GM21825 (cell line): ENCODE data around the gene MUC5AC.
"Not testable (repeated sequence)": the region's sequence is repeated elsewhere in the genome, so short reads cannot be mapped to it uniquely, and the experiment has no call there.

ENCODE experiments used
- ATAC-seq: cut with Tn5 transposase; IDR thresholded peaks from one replicate; pipeline ENCODE4 v1.9.1; 2021; ENCODE audit warnings: mild to moderate bottlenecking, moderate library complexity; ENCODE audit not compliant: unreplicated experiment

The MUC5AC gene

GRCh38 chr11:1157645-1158591 is at the start of gene MUC5AC:
MUC5AC (plus strand) TSS chr11:1157953; CDS start chr11:1158000, 47 bp downstream.
- ATAC-seq = no peak

- ATAC-seq = no peak
Observed at GRCh38 chr11:1108246-1108900, 49.4 kb upstream of the MUC5AC start.

- no peak for ATAC-seq
Observed at GRCh38 chr11:1109101-1109917, 48.4 kb upstream of the MUC5AC start.

GRCh38 chr11:1109918-1110705 is 47.6 kb upstream of the MUC5AC start:
- ATAC-seq = no peak

- no peak for ATAC-seq
Observed at GRCh38 chr11:1111545-1112212, 46.1 kb upstream of the MUC5AC start.

- ATAC-seq = no peak
Observed at GRCh38 chr11:1112351-1113191, 45.2 kb upstream of the MUC5AC start.

DNA sequence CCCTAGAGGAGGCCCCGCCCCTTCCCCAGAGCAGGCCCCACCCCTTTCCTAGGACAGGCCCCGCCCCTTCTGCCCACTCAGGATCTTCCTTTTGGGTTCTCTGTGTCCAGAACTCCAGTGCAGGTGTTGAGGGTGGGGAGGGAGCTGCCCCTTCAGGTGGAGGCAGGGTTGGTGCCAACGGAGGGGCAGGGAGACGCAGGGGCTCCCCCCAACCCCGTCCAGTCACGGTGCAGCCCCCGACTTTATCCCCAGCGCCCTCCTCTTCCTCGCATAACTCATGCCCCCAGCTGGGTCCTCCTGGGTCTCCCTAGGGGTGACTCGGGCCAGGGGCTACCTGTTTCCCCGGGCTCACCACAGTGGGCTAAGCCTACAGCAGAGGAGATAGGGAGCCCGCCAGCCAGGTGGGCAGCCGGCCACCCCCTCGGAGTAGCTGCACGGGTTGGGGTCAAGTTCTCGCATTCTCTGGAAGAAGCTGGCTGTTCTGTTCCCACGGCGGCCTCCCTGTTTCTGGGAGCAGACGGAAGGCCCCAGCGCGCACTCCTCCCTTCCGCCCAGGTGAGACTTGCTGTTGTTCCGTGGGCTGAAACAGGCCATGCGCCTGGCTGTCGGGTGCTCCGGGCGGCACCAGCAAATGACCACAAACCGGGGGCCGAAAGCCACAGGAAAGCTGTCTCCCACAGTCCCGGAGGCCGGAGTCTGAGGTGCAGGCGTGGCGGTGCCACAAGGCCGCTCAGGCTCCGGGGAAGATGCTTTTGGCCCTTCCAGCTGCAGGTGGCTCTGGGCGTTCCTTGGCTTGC is 44.1 kb upstream of the MUC5AC start:
- ATAC-seq = no peak

- ATAC-seq = not testable (repeated sequence)
Observed at GRCh38 chr11:1115292-1115691, 42.5 kb upstream of the MUC5AC start.

DNA sequence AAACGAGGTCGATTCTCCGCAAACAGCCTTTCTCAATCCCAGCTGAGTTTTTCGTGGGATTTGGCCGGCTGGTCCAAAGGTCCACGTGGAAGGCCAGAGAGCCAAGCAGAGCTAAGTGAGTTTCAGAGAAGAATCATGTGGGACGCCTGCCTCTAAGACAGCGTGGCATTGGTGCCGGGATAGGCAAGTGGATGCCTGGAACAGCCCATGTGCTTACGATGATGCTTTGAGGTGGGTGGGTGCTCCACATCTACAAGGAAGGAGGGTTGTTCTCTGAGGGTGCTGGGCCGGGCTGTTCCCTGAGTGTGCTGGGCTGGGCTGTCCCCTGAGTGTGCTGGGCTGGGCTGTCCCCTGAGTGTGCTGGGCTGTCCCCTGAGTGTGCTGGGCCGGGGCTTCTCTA is 41.6 kb upstream of the MUC5AC start:
- ATAC-seq = no peak

GRCh38 chr11:1116666-1117390 is 40.9 kb upstream of the MUC5AC start:
- no peak for ATAC-seq

GRCh38 chr11:1117992-1118391 is 39.8 kb upstream of the MUC5AC start:
- ATAC-seq = no peak

- no peak for ATAC-seq
Observed at GRCh38 chr11:1118755-1119603, 38.8 kb upstream of the MUC5AC start.

GRCh38 chr11:1119604-1120146 is 38.1 kb upstream of the MUC5AC start:
- no peak for ATAC-seq

DNA sequence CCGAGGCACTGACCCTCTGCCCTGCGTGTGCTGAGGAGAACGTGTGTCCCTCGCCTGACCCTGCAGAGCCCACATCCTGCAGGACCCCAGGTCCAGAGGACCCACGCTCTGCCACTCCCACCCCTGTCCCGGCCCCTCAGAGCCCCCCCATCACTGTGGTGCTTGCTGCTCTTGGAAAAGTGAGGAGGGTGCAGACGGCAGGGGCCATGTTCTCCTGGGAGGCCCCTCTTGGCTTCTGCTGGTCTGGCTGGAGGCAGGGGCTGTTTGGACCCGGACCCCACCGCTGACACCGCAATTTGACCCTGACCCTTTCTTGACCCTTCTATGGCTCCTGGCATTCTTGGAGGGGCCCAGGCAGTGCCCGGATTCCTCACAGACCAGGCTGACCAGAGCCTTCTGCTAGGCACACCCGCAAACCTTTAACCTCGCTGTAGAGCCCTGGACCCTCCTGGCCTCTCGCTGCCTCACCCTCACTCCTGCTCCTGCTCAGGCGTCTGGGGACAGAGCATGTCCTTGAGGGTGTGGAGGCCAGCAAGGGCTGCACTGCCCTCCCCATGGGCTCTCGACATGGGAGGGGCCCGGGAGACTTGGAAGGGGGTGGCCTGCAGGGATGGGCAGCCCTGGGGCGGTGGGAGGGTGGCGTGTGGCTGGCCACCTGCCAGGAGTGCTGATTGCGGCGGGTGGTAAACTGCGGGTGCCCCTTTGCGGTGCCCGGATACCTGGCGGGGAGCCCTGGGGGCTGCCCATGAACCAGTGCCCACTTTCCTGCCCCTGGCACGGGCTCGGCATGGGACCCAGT is 37.0 kb upstream of the MUC5AC start:
- ATAC-seq = no peak

GRCh38 chr11:1121331-1121812 is 36.4 kb upstream of the MUC5AC start:
- no peak for ATAC-seq
